ENCODE results near the gene MAN2B2.

MAN2B2 gene

DNA sequence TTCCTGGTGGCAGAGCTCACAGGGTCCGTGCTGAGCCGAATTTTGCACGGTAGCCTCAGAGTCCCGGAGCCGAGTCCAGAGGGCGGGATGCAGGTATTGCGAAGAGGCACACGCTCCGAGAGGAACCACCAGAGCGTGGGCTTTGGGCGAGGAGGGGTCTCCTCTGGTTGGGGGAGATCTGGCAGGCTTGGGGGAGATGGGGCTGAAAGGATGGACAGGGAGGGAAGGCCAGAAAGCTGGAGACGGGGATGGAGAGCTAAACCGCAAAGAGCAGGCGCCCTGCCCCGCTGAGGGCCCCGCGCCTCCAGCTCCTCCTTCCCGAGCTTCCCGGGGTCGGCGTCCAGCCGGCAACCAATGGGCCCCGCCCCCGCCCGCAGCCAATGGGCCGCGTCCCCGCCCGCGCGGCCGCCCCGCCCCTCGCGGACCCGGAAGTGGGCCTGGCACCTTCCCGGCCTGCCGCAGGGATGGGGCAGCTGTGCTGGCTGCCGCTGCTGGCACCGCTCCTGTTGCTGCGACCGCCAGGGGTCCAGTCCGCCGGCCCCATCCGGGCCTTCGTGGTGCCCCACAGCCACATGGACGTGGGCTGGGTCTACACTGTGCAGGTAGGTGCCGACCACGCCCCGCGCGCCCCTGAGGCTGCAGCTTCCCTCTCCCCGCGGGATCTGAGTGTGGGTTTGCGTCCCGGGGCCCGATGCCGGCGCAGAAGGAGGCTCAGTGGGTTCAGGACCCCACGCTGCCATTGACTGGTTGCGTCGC is at the start of gene MAN2B2:
Gene MAN2B2, plus strand, starts transcription at position 443 of the 756 bp plus-strand sequence. Its CDS starts 22 bp downstream, at position 465.
- in situ Hi-C loops (cut with MboI; ENCODE audit: low sequenced_read_pairs): no loop called here

DNA sequence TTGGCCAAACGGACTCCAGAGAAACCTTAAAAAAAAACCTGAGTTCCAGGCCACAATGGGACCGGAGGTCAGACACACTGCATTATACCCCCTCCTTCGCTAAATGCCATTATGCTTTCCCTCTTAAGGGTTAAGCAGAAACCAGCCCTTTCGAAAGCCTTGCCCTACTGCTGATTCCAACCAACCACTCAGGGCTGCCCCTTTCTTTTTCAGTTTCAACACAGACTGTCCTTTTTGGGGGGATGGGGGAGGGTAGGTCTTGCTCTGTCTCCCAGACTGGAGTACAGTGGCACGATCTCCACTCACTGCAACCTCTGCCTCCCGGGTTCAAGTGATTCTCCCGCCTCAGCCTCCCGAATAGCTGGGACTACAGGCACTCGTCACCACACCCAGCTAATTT is 49.5 kb upstream of the MAN2B2 start:
- in situ Hi-C loops (cut with MboI; ENCODE audit: low sequenced_read_pairs): no loop called here

DNA sequence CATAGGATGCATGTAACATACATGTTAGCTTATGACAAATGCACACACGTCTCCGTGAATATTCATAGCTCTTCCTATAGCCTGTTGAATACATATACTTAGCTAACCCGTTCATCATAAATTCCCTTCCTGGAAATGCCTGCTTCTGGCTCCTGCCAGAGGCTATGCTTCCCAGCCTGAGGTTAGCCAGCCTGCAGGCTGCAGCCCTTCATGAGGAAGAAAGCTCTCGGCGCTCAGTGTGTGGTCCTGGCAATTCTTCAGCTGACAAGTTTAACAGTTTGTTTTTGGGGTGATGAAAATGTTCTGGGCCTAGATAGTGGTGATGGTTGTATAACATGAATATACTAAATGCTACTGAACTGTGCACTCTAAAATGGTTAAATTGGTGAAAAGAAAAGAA is 48.8 kb upstream of the MAN2B2 start:
- in situ Hi-C loops (cut with MboI; ENCODE audit: low sequenced_read_pairs): no loop called here

DNA sequence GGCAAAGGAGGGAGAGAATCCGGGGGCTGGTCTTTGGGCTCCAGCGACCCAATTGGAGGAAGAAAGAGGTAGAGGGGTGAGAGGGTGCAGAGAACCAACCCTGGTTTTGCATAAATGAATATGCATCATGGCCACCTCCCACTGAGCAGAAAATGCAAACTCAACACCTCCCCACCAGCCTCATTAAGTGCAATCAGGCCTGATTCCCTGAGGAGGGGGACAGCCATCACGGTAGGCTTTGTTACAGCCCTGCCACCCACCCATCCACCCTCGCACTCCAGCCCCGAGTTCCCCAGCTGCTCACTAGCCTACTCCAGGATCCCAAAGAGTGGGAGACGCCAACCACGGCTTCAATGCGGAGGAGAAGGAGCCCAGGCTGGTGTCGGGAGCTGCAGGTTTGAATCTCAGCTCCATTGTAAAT is 48.3 kb upstream of the MAN2B2 start:
- in situ Hi-C loops (cut with MboI; ENCODE audit: low sequenced_read_pairs): no loop called here

DNA sequence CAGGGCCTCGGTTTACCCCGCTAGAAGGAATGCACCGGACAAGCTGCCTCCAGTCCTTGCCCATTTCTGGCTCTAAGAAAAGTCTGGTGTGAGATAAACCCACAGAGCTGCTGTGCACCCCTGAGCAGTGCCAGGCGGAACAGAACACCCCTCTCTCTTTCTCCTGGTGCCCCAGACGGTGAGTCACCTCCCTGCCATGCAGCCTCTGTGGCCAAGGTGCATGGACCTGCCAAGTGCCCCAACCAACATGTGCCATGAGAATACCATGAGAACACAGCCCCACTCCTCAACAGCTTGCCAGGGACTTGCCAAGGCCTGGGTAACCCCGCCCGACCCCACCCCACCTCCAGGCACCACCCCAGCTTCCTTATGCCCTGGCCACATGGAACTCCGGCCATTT is 47.7 kb upstream of the MAN2B2 start:
- in situ Hi-C loops (cut with MboI; ENCODE audit: low sequenced_read_pairs): no loop called here

DNA sequence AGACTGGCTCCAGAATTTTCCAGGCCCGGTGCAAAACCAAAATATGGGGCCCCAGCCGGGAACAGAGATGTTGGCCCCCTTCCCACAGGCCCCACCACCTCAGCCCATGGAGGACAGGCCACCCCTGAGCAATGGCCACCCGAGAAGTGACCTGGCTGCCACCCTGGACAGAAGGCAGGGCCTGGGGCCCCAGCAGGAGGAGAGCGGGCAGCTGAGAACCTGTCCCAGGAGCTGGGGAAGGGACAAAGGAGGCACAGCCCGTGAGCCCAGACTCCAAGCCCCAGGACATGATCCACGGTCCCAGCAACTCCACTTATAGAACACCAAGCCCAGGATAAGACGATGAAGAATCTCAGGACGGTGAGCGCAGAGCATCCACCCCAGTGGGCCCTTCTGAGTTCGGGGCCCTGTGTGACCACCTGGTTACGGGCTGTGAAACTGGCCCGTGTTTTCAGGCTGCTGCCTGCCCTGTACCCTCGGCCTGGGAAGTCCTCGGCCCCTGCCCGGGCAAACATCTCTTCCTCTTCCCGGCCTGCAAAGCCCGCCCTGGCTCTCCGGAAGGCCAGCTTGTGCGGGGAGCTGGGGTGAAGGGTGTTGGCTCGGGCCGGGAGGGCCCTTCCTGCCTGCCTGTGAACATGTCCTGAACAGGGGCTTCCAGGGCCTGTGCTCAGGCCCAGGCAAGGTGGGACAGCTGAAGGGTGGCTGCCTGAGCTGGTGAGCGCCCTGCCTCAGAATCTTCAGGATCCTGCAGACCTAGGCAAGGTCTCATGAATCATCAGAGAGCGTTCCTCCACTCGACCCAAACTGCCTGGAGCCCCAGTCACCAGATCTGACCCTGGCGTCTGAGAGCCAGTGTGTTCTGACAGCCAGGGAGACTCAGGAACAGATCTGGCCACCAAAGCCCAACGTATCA is 47.0 kb upstream of the MAN2B2 start:
- in situ Hi-C loops (cut with MboI; ENCODE audit: low sequenced_read_pairs): no loop called here

DNA sequence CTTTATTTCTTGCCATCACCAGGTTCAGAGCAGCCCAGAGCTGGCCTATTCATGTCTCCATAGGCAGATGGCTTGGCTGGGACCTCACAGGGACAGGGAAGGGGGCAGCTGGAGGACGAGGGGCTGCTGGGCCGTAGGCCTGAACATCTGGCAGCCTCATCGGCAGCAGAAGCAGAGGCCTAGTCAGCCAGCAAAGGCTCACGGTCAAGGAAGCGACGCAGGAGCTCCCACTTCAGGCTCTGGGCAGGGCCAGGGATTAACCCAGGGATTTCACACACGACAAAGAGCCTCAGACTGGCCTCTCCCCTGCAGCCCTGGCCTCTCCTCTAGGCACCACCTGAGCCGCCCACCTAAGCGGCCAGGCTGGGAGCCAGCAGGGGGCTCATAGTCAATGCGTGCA is 46.0 kb upstream of the MAN2B2 start:
- in situ Hi-C loops (cut with MboI; ENCODE audit: low sequenced_read_pairs): no loop called here

DNA sequence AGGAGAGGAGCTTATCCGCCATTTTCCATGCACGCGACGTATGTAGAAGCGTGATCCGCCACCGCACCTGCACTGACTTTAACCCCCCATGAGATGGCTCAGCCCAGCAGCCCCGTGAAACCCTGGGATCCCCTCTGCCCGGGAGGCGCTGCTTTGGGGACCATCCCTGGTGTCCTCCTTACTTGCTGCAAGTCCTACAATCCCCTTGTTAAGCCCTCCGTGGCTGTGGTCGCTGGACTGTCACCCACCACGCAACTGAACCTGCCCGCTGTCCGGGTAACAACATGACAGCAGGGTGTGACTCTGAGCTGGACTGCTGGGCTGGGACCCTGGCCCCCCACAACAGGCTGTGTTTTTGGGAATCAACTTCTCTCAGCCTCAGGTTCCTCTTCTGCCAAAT is 44.7 kb upstream of the MAN2B2 start:
- in situ Hi-C loops (cut with MboI; ENCODE audit: low sequenced_read_pairs): no loop called here

DNA sequence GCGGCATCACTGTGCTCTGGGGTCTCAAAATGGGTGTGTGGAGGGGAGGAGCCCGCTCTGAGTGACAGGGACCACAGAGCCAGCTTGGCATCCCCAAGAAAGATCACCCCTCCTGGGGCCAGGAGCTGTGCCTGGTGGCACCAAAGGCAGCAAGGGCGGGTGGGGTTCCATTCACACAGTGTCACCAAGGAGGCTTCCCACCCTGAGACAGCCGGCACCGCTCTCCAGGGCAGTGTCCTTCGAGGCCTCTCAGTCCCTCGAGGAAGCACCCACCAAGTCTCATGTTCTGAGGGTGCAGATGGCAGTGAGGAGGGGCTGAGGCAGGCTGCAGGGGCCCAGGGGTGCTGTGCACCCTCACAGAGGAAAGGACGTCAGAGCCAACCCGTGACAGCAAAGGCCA is 44.0 kb upstream of the MAN2B2 start:
- in situ Hi-C loops (cut with MboI; ENCODE audit: low sequenced_read_pairs): no loop called here

DNA sequence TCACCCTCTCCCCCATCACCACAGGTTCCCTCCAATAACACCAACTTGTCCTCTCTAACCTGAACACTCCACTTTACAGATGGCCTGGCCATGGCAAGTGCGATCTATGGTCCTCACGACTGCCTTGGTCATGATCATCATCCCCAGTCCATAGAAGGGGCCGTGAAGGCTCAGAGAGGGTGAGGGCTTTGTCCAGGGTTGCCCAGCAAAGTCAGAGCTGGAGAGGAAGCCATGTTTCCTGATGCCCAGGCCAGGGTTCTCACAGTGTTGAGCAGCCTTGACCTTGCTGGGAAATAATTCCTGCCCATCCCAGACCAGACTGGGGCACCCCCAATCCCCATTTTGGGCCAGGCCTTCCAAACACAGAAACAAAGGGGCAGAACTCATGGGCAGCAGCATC is 42.9 kb upstream of the MAN2B2 start:
- in situ Hi-C loops (cut with MboI; ENCODE audit: low sequenced_read_pairs): no loop called here

DNA sequence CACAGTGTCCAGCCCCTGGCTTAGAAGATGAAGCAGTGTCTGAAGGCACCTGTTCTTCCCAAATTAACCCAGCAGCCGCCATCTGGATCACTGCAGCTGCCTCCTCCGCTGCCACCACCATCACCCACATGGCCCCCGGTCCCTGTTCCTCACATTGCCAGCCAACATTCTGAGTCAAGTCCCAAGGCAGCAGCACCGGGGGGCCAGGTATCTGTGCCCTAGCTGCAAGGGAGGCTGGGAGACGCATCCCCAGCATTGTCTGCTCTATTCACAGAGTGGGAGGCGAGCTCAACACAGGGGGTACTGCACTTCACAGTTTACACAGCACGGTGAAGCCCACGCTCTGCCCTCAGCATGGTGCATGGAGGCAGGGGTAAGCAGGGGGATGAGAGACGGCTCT is 42.3 kb upstream of the MAN2B2 start:
- in situ Hi-C loops (cut with MboI; ENCODE audit: low sequenced_read_pairs): no loop called here

DNA sequence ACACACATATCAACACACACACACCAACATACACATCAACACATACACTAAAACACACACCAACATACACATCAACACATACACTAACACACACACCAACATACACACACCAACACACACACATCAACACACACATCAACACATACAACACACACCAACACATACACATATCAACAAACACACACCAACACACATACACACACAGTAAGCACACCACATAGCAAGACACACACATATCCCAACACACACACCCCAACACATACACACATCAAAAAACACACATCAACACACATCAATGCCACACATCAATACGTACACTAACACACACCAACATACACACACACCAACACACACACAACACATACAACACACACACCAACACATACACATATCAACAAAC is 40.9 kb upstream of the MAN2B2 start:
- in situ Hi-C loops (cut with MboI; ENCODE audit: low sequenced_read_pairs): no loop called here

DNA sequence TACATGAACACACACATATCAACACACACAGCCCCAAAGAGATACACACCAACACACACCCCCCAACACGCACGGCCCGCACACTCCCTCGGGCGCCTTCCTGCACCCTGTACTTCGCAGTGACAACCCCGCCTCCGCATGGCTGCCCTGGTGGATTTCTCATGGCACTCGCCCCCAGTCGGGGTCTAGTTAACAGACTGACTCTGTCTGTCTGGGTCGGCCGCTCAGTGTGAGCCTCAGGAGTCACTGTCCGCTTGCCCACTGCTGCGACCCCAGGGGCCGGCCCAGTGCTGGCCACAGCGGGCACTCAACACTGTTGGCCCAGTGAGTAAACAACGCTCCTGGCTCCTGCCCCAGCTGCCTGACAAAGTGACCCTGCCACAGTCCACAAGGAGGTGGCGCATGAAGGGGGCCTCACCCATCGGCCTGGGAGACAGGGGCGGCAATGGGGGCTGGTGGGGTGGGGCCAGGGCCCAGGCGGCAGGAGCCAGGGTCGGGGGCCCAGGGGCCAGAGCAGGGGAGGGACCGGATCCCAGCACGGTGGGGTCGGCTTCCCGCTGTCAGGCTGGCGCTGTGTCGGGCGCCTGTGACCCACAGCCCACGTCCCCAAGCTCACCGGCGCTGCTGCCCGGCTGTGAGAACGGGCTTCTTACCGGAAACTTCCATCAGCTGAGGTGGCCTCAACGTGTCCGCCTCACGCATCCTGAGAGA is 40.2 kb upstream of the MAN2B2 start:
- in situ Hi-C loops (cut with MboI; ENCODE audit: low sequenced_read_pairs): no loop called here

DNA sequence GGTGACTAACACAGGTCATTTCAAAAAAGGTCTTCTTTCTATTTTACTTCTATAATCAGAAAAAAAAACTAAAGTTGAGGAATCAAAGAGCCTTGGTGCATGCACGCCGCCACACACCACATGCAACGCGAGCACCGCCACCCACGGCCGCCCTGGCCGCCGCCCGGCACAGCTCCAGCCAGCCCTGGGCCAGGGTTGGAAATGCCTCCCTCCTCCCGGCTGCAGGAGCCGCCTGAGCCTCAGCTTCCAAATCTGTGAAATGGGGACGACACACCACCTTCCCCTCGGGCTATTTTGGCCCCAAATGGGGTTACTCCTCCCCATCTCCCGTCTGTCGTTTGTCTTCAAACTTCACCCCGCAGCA is 39.7 kb upstream of the MAN2B2 start:
- in situ Hi-C loops (cut with MboI; ENCODE audit: low sequenced_read_pairs): no loop called here

DNA sequence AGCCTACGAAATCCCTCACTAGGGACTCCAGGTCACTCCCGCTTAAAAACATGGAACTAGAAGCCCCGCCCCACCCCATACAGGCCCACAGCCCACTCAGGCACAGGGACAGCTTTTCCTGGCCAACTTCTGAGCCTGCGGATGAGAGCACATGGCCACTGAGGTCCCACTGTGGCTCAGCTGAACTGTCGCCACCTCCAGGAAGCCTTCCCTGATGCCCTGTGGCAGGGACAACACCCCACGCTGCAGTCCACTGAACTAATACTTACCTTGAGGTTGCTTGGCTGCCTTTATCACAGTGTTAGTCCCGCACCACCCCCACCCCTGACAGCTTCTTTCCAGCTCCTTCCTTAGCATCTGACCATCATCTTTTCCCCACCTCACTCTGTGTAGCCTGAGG is 39.3 kb upstream of the MAN2B2 start:
- in situ Hi-C loops (cut with MboI; ENCODE audit: low sequenced_read_pairs): no loop called here

DNA sequence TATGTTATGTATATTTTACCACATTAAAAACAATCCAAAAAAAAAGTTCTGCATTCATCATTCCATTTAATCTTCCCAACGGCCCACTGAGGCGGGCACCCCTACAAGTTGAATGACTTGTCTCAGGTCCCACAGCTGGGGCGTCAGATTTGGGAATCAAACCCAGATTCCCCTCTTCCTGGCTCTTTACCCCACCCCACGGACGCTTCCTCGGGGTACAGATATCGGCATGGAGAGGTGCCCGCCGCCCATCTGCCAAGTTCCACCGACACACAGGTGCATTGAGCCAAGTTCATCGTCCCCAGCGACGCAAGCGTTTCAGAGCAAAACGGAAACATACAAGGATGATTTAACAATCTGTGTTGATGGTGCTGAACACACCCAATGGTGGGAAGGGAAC is 36.9 kb upstream of the MAN2B2 start:
- in situ Hi-C loops (cut with MboI; ENCODE audit: low sequenced_read_pairs): no loop called here

DNA sequence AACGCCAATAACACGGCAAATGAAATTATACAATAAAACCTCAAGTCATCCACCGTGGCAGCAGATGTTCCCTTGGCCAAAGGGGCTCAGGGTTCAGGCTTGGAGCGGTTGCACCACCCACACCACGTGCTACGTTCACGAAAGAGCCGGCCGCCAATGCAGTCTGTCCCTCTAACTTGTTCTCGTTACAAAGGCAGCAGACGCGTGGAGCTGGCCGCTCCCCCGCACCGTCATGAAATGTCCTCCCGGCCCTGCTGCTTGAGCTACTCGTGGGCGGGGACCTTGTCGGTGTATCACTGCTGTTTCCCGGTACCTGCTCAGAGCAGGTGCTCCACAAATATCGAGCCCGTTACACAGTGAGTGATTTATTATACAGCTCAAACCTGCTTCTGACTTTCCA is 36.4 kb upstream of the MAN2B2 start:
- in situ Hi-C loops (cut with MboI; ENCODE audit: low sequenced_read_pairs): no loop called here

DNA sequence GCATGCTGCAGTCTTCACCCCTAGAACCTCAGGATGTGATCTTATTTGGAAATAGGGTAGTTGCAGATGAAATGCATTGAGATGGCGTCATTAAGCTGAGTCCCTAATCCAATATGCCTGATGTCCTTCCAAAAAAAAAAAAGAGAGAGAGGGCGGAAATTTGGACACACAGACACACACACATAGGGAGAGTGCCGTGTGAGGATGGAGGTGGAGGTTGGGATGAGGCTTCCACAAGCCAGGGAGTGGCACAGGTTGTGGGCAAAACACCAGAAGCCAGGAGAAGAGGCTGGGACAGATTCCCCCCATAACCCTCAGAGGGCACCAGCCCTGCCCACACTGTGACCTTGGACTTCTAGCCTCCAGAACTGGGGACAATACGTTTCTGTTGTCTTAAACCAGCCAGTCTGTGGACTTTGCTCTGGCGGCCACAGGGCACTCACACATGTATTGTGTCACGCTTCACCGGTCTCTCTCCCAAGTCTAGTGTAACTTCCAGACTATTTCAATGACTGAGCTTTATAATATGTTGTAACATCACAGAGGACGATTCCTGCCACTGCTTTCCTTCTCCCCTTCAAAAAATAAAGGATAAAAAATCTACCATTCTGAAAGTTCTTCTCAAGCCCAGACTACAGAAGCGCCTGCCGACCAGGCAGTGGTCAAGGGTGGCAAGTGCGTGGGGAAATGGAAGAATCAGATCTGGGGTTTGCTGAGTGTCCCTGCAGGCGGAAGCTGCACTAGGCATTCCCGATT is 35.8 kb upstream of the MAN2B2 start:
- in situ Hi-C loops (cut with MboI; ENCODE audit: low sequenced_read_pairs): no loop called here

DNA sequence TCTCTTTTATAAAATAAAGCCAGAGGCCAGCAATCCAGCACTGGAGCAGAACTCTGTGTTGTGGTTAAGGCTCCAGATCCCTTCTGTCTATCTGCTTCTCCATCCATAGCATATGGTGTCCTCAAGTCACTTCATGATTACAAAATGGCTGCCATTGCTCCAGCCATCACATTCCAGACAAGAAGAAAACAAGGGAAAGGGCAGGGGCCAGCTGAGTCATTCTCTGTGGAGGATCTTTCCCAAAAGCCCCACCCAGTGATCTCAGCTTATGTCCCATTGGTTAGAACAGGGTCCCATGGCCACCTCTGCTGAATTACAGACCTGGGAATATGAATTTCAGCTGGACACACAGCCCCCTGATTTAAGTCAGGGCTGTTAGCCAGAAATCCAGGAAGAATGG is 34.1 kb upstream of the MAN2B2 start:
- in situ Hi-C loops (cut with MboI; ENCODE audit: low sequenced_read_pairs): no loop called here

DNA sequence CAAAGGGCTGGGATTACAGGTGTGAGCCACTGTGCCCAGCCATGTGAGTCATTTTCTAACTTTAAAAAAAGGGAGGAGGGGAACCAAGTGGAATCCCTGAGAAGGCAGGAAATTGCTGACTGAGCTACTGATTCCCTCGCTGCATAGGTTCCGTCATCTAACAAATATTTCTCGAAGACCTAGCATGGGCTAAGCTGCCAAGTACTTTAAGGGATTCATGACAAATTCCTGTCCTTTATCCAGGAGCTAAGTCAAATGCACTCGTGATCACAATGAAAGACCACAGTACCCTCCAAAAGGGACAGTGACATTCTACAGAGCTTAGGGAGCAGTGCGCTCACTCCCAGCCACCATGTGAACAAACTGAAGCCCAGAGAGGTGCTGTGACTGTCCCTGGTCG is 33.2 kb upstream of the MAN2B2 start:
- in situ Hi-C loops (cut with MboI; ENCODE audit: low sequenced_read_pairs): no loop called here

DNA sequence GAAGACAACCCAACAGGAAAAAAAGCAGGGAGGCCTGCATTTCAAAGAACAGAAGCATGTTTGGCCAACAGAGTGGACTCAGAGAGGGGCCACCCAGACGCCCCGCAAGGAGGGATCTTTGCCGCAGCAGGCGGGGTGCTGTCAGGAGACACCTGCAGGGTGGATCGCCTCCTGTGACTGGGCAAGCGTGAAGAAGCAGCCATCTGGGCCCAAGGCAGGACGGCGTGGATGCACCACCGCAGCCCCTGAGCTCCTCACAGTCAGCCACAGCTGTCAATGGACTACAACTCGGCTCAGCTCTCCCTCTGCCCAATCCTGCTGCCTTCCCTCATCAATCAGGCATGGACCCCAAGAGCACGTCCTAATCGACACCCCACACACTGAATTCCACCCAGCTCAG is 32.0 kb upstream of the MAN2B2 start:
- in situ Hi-C loops (cut with MboI; ENCODE audit: low sequenced_read_pairs): no loop called here

All from HL-60/S4 treated with retinoic acid at 250 ng/mL for 4 days and 3 days (cell line).